B cell (primary cell): ENCODE results near the gene PLD1. TPM values are rescaled to one million over a fixed set of nuclear protein-coding genes. Genes with fewer than 3 reads are reported as not detected.

Source experiments
- ATAC-seq: fragments of 200-7000 bp; cut with Tn5 transposase; one replicate; pipeline ENCODE4 v1.10.0; 2021; ENCODE audit warnings: low read depth, mild to moderate bottlenecking, moderate number of reproducible peaks, moderate library complexity
- CTCF ChIA-PET: fragments of 350-600 bp; sonication (Branson Sonifier 250); formaldehyde crosslinking; loops from one replicate; lab custom pipeline; 2021; ENCODE audit warnings: antibody characterized with exemption, inconsistent platforms; lab: Charles Lee
- POLR2A ChIA-PET: fragments of 350-600 bp; sonication (Branson Sonifier 250); formaldehyde crosslinking; loops from one replicate; lab custom pipeline; 2021; ENCODE audit warnings: antibody characterized with exemption; lab: Charles Lee
- DNase-seq: peaks from one replicate; pipeline ENCODE4 v3.0.0; 2013
- H2AFZ ChIP-seq: 2 replicates; pipeline ENCODE4 v1.6.1; 2012; ENCODE audit warnings: mild to moderate bottlenecking, low read depth, low read length; ENCODE audit not compliant: insufficient read depth, poor library complexity, severe bottlenecking
- H3K27ac ChIP-seq, 2 donors: 1 replicate in 1 of 2; 2 replicates in 1 of 2; pipeline ENCODE4 v1.5.1; 2012 to 2013; ENCODE audit warnings: low read length in 2 of 2, mild to moderate bottlenecking in 2 of 2, moderate library complexity in 1 of 2
- H3K27me3 ChIP-seq, 4 experiments: fragments of 200-600 bp in 1 of 4; sonication (generic) in 1 of 4; replicated peaks in 1 of 4; 1 replicate in 2 of 4; 2 replicates in 2 of 4; pipeline versions ENCODE4 v1.6.1 to v1.7.0; 2013 to 2016; ENCODE audit warnings: low read length in 3 of 4, mild to moderate bottlenecking in 2 of 4, mixed read lengths in 1 of 4, moderate library complexity in 1 of 4; ENCODE audit not compliant: insufficient read depth in 4 of 4, control insufficient read depth in 3 of 4; ENCODE audit errors: control extremely low read depth in 1 of 4
- H3K36me3 ChIP-seq, 2 experiments: replicated peaks in 1 of 2; 1 replicate in 1 of 2; 2 replicates in 1 of 2; pipeline versions ENCODE4 v1.6.1 to v1.7.1; 2013; ENCODE audit warnings: low read length in 1 of 2; ENCODE audit not compliant: insufficient read depth in 2 of 2, control insufficient read depth in 1 of 2; ENCODE audit errors: control extremely low read depth in 1 of 2, extremely low read depth in 1 of 2
- H3K4me1 ChIP-seq, 2 donors: fragments of 200-600 bp in 1 of 2; sonication (generic) in 1 of 2; 1 replicate in 1 of 2; 2 replicates in 1 of 2; pipeline versions ENCODE4 v1.5.1 to v1.6.1; 2013 to 2017; ENCODE audit warnings: low read length in 2 of 2; ENCODE audit not compliant: control insufficient read depth in 2 of 2, insufficient read depth in 2 of 2
- H3K4me2 ChIP-seq: replicated peaks from 2 replicates; pipeline ENCODE3; 2012; ENCODE audit warnings: mild to moderate bottlenecking, low read depth, low read length; ENCODE audit not compliant: poor library complexity, severe bottlenecking
- H3K4me3 ChIP-seq, 5 experiments: fragments of 200-600 bp in 1 of 5; sonication (generic) in 1 of 5; 1 replicate in 3 of 5; 2 replicates in 2 of 5; pipeline versions ENCODE4 v1.5.1 to v1.7.0; 2011 to 2016; ENCODE audit warnings: low read length in 4 of 5, mild to moderate bottlenecking in 4 of 5, low read depth in 2 of 5, control low read depth in 1 of 5, moderate library complexity in 1 of 5; ENCODE audit not compliant: insufficient read depth in 1 of 5; ENCODE audit errors: control extremely low read depth in 1 of 5, extremely low read depth in 1 of 5
- H3K79me2 ChIP-seq: fragments of 200-600 bp; sonication (generic); one replicate; pipeline ENCODE4 v1.6.0; 2016; ENCODE audit warnings: low read length; ENCODE audit not compliant: control insufficient read depth, insufficient read depth
- H3K9ac ChIP-seq: fragments of 200-600 bp; sonication (generic); 2 replicates; pipeline ENCODE4 v1.6.1; 2017; ENCODE audit warnings: mild to moderate bottlenecking, low read length, moderate library complexity
- H3K9me3 ChIP-seq, 3 donors: one replicate each; pipeline versions ENCODE4 v1.6.1 to v1.7.1; 2013; ENCODE audit warnings: low read length in 2 of 3; ENCODE audit not compliant: control insufficient read depth in 2 of 3, insufficient read depth in 1 of 3; ENCODE audit errors: control extremely low read depth in 1 of 3
- H4K20me1 ChIP-seq: 2 replicates; pipeline ENCODE4 v1.6.0; 2012; ENCODE audit warnings: mild to moderate bottlenecking, low read length; ENCODE audit not compliant: insufficient read depth, control insufficient read depth, poor library complexity, severe bottlenecking
- H3K27ac Mint-ChIP-seq: one replicate; pipeline ENCODE4 v1.8.0; 2021; ENCODE audit warnings: mixed read lengths
- H3K27me3 Mint-ChIP-seq: one replicate; pipeline ENCODE4 v1.8.0; 2021; ENCODE audit warnings: mixed read lengths
- H3K4me1 Mint-ChIP-seq: one replicate; pipeline ENCODE4 v1.8.0; 2021; ENCODE audit warnings: mixed read lengths
- H3K4me3 Mint-ChIP-seq: one replicate; pipeline ENCODE4 v1.8.0; 2021; ENCODE audit warnings: mixed read lengths
- H3K9me3 Mint-ChIP-seq: one replicate; pipeline ENCODE4 v1.8.0; 2022; ENCODE audit warnings: mixed read lengths; ENCODE audit not compliant: insufficient read depth
- CTCF ChIP-seq: fragments of 200-600 bp; IDR thresholded peaks from one replicate; pipeline ENCODE4 v1.8.0; 2022; ENCODE audit warnings: antibody characterized with exemption, mild to moderate bottlenecking
- EZH2 ChIP-seq: IDR thresholded peaks from 2 replicates; pipeline ENCODE4 v1.6.1; 2012; ENCODE audit warnings: borderline replicate concordance, low read depth, mild to moderate bottlenecking, moderate library complexity, low read length; ENCODE audit not compliant: insufficient read depth, poor library complexity, severe bottlenecking
- WGBS: methylation state at CpG from one replicate; pipeline ENCODE4 v1.1.5; 2013; ENCODE audit warnings: missing lambda C conversion rate; ENCODE audit not compliant: insufficient coverage; 5-methylcytosine and 5-hydroxymethylcytosine counted together
- intact Hi-C: fragments of 100-400 bp; cut with micrococcal nuclease; formaldehyde crosslinking; loops from one replicate; pipeline ENCODE4 v1.10.0; 2022
- polyA plus RNA-seq: library from polyadenylated mRNA; depleted of rRNA; stranded (reverse); fragments of >200 nt; gene quantifications from 2 replicates; pipeline ENCODE4 v1.2.3, GENCODE V29; 2012
- total RNA-seq, 2 donors: library from RNA; stranded (reverse); fragments of 120-200 nt in 1 of 2; gene quantifications; 1 replicate in 1 of 2; 2 replicates in 1 of 2; pipeline versions ENCODE4 v1.2.3 to v1.2.4, GENCODE V29; 2013 to 2022

The PLD1 gene
- total and polyA plus RNA-seq, 2 donors (not counting 1 experiment from before 2014, with no cell fraction given): 0.24 to 0.52 TPM

- no peak overlapping the region for H3K4me2 ChIP-seq
- H3K27ac Mint-ChIP-seq: no peak overlapping the region
- DNase-seq (no peak), ATAC-seq (no peak)
- H3K79me2 ChIP-seq: no peaks in the 10 kb centered on the region
- ChIA-PET POLR2A (no interaction called here), CTCF (no interaction called here)
- H3K27ac ChIP-seq: no peak overlapping the region
- no peaks in the 10 kb centered on the region for H3K4me1 Mint-ChIP-seq
- no peaks in the 10 kb centered on the region for H3K9me3 ChIP-seq
- H3K4me3 ChIP-seq: no peak overlapping the region
- no CpG with 5 or more reads among the region's 5 CpGs for WGBS
- H2AFZ ChIP-seq: no peak overlapping the region
- no peaks in the 10 kb centered on the region for H3K36me3 ChIP-seq
- H3K27me3 Mint-ChIP-seq: peaks cover 3% of the 10 kb centered on the region
- no peaks in the 10 kb centered on the region for H4K20me1 ChIP-seq
- H3K9ac ChIP-seq: no peak overlapping the region
- no peaks in the 10 kb centered on the region for H3K4me1 ChIP-seq
- no peaks in the 10 kb centered on the region for H3K9me3 Mint-ChIP-seq
- no peaks in the 10 kb centered on the region for H3K27me3 ChIP-seq
- intact Hi-C loops: no loop called here
- H3K4me3 Mint-ChIP-seq: no peak overlapping the region
- no peak for TF ChIP-seq EZH2
- no peak for TF ChIP-seq CTCF
These were observed 22.7 kb upstream of the PLD1 start for GRCh38 chr3:171832989-171833388.

GRCh38 chr3:171831936-171832335 lies 21.7 kb upstream of the PLD1 start:
- TF ChIP-seq EZH2 (no peak), CTCF (no peak)
- DNase-seq: no peak
- WGBS: 67% methylated on average over 2 of the region's 3 CpGs
- ChIA-PET CTCF (no interaction called here), POLR2A (no interaction called here)
- Mint-ChIP-seq H3K9me3 (no peaks in the 10 kb centered on the region), H3K27ac (no peak overlapping the region), H3K4me1 (no peaks in the 10 kb centered on the region), H3K4me3 (no peak overlapping the region), H3K27me3 (peaks cover 3% of the 10 kb centered on the region)
- ATAC-seq: no peak
- H2AFZ ChIP-seq: no peak overlapping the region
- H3K27ac ChIP-seq: no peak overlapping the region
- no peaks in the 10 kb centered on the region for H3K4me1 ChIP-seq
- no peaks in the 10 kb centered on the region for H3K9me3 ChIP-seq
- H3K9ac ChIP-seq: no peak overlapping the region
- no peak overlapping the region for H3K4me3 ChIP-seq
- H3K36me3 ChIP-seq: no peaks in the 10 kb centered on the region
- no peaks in the 10 kb centered on the region for H3K27me3 ChIP-seq
- H3K79me2 ChIP-seq: no peaks in the 10 kb centered on the region
- intact Hi-C loops: no loop called here
- no peaks in the 10 kb centered on the region for H4K20me1 ChIP-seq
- no peak overlapping the region for H3K4me2 ChIP-seq
